Prostate gland (tissue), 2 donors: Measurements from ENCODE around the gene GMIP. TPM values are rescaled to one million over a fixed set of nuclear protein-coding genes. Genes with fewer than 3 reads are reported as not detected.
"Not testable (repeated sequence)": the region's sequence is repeated elsewhere in the genome, so short reads cannot be mapped to it uniquely, and the experiment has no call there.

Experiments used
- DNase-seq: peaks from one replicate; pipeline ENCODE4 v3.0.0-alpha.2; 2019; ENCODE audit warnings: low spot score
- H3K27ac ChIP-seq, 2 donors: fragments of 200-600 bp; sonication (generic); 2 replicates each; pipeline ENCODE4 v1.5.1; 2017 to 2019
- H3K27me3 ChIP-seq: fragments of 200-600 bp; sonication (generic); replicated peaks from 2 replicates; pipeline ENCODE4 v1.5.1; 2019; ENCODE audit not compliant: insufficient read depth
- H3K36me3 ChIP-seq, 2 donors: fragments of 200-600 bp; sonication (generic); 1 replicate in 1 of 2; 2 replicates in 1 of 2; pipeline versions ENCODE4 v1.5.1 to v1.8.1; 2017 to 2019
- H3K4me1 ChIP-seq: fragments of 200-600 bp; sonication (generic); replicated peaks from 2 replicates; pipeline ENCODE4 v1.5.1; 2019
- H3K4me3 ChIP-seq, 2 donors: fragments of 200-600 bp; sonication (generic); 2 replicates each; pipeline ENCODE4 v1.5.1; 2017 to 2019
- H3K9me3 ChIP-seq: fragments of 200-600 bp; sonication (generic); 2 replicates; pipeline ENCODE4 v1.5.1; 2017
- POLR2A ChIP-seq: fragments of 450-650 bp; IDR thresholded peaks from one replicate; pipeline ENCODE4 v1.6.1; 2016; ENCODE audit warnings: antibody characterized with exemption, mild to moderate bottlenecking
- POLR2AphosphoS5 ChIP-seq: sonication (generic); formaldehyde crosslinking; IDR thresholded peaks from one replicate; pipeline ENCODE4 v1.6.1; 2017; ENCODE audit warnings: antibody characterized with exemption
- WGBS: methylation state at CpG from one replicate; pipeline ENCODE4 v1.1.5; 2018; 5-methylcytosine and 5-hydroxymethylcytosine counted together
- intact Hi-C: fragments of 100-400 bp; cut with DNase I; formaldehyde crosslinking; loops from one replicate; pipeline ENCODE4 v1.14.2; 2022
- total RNA-seq, 2 donors: library from RNA; depleted of rRNA; stranded (reverse); fragments of >200 nt; gene quantifications; one replicate each; pipeline ENCODE4 v1.1.0, GENCODE V29; 2016
- TF ChIP-seq, protein P1 (sequence below), 4 experiments: fragments of 200-600 bp in 2 of 4; fragments of 450-650 bp in 2 of 4; sonication (generic) in 2 of 4; IDR thresholded peaks; 1 replicate in 3 of 4; 2 replicates in 1 of 4; pipeline ENCODE4 v1.5.1; 2016 to 2019; ENCODE audit warnings: antibody characterized with exemption in 4 of 4, mild to moderate bottlenecking in 2 of 4, moderate library complexity in 2 of 4

The GMIP gene
- total RNA-seq, 2 donors from 2014 or later, result 10.2 to 11.6 TPM

GRCh38 chr19:19602136-19602712 is 41.2 kb downstream of the GMIP start:
- Histone ChIP-seq H3K9me3 (no peaks in the 10 kb centered on the region), H3K4me3 (no peak overlapping the region), H3K4me1 (no peaks in the 10 kb centered on the region), H3K27ac (no peak overlapping the region), H3K27me3 (no peaks in the 10 kb centered on the region), H3K36me3 (no peaks in the 10 kb centered on the region)
- intact Hi-C loops, result no loop called here
- DNase-seq, result no peak
- TF ChIP-seq POLR2A (no peak), POLR2AphosphoS5 (no peak)
- TF ChIP-seq, protein P1, sequence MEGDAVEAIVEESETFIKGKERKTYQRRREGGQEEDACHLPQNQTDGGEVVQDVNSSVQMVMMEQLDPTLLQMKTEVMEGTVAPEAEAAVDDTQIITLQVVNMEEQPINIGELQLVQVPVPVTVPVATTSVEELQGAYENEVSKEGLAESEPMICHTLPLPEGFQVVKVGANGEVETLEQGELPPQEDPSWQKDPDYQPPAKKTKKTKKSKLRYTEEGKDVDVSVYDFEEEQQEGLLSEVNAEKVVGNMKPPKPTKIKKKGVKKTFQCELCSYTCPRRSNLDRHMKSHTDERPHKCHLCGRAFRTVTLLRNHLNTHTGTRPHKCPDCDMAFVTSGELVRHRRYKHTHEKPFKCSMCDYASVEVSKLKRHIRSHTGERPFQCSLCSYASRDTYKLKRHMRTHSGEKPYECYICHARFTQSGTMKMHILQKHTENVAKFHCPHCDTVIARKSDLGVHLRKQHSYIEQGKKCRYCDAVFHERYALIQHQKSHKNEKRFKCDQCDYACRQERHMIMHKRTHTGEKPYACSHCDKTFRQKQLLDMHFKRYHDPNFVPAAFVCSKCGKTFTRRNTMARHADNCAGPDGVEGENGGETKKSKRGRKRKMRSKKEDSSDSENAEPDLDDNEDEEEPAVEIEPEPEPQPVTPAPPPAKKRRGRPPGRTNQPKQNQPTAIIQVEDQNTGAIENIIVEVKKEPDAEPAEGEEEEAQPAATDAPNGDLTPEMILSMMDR (IDR thresholded peaks at IDR 0.05), result no peak
- WGBS, result 75% methylated on average over 9 of the region's 9 CpGs

DNA sequence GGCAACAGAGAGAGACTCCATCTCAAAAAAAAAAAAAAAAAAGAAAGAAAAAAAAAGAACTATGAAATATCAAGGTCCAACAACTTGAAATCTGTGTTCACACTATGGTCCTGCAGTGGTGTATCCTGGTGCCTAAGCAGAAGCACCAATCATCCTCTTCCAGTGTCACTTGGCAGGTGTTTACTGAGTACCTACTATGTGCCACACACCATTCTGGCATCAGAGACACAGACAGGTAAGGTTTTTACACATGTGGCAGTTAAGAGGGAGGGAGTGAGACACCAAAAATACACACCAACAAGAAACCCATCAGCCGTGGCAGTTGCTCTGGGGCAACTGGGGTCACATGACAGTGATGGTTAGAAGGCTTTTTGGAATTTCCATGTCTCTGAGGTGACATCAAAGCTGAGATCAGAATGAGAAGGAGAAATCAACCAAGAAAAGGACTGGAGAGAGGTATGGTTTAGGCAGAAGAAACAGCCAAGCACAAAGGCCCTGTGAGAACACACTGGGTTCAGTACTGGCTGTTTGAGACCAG is 42.6 kb downstream of the GMIP start:
- Histone ChIP-seq H3K36me3 (no peaks in the 10 kb centered on the region), H3K27ac (no peak overlapping the region), H3K9me3 (no peaks in the 10 kb centered on the region), H3K4me1 (no peaks in the 10 kb centered on the region), H3K27me3 (no peaks in the 10 kb centered on the region), H3K4me3 (no peak overlapping the region)
- intact Hi-C loops, result no loop called here
- no peak for DNase-seq
- no peak for TF ChIP-seq POLR2AphosphoS5
- TF ChIP-seq, protein P1 (IDR thresholded peaks at IDR 0.05), result no peak
- WGBS, result 89% methylated on average over 1 of the region's 1 CpG

GRCh38 chr19:19598728-19599451 is 44.6 kb downstream of the GMIP start:
- WGBS, result 91% methylated on average over 20 of the region's 20 CpGs
- DNase-seq, H3K27ac ChIP-seq, H3K36me3 ChIP-seq, H3K4me1 ChIP-seq, intact Hi-C loops, H3K4me3 ChIP-seq, H3K9me3 ChIP-seq, H3K27me3 ChIP-seq: not testable (repeated sequence)

DNA sequence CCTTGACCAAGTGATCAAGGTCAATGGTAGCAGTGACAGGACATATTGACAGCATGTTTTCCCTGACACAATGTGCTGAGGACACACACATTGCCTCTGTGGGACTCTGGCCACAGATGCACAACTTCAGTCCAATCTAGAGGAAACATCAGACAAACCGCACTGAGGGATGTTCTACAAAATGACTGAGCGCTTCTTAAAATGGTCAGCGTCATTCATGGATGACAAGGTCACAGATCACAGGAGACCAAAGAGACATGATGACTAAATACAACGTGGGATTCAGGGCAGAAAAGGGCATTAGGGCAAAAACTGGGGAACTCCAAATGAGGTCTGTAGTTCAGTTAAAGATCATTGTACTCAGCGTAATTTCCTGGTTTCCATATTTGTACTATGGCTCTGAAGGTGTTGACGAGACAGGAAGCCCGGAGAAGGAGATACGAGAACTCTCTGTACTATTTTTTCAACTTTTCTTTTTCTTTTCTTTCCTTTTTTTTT is 45.6 kb downstream of the GMIP start:
- Histone ChIP-seq H3K27me3 (no peaks in the 10 kb centered on the region), H3K4me1 (no peaks in the 10 kb centered on the region), H3K9me3 (no peaks in the 10 kb centered on the region), H3K4me3 (no peak overlapping the region), H3K27ac (no peak overlapping the region), H3K36me3 (no peaks in the 10 kb centered on the region)
- intact Hi-C loops, result no loop called here
- no peak for TF ChIP-seq POLR2AphosphoS5
- TF ChIP-seq, protein P1 (IDR thresholded peaks at IDR 0.05), result no peak
- TF ChIP-seq POLR2A, result no peak
- WGBS, result 88% methylated on average over 8 of the region's 8 CpGs
- no peak for DNase-seq

DNA sequence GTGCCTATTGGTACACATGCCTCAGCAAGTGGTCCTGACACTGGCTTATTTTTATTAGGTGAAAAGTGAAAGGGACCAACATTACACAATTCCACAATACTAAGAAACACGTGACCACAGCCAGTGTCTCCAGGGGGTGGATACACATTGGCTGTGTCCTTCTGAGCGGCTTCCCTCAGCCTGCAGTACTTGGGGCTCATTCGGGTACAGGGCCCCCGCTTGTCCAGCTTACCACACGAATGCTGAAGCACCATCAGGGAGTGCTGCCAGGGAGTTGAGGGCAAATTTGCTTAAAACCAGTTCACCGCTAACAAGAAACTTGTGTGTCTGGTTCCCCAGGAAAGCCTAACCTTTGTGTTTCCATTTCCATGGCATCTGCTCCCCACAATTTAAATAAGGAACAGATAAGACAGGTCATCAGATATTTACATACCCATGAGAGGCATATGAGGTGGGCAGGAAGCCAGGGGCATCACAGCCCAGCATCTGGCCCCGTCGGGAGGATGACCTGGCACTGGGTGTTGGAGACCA is 48.2 kb downstream of the GMIP start:
- 28% methylated on average over 8 of the region's 8 CpGs for WGBS
- DNase-seq, result peak; percentile 26
- Histone ChIP-seq H3K27me3 (no peaks in the 10 kb centered on the region), H3K4me3 (no peak overlapping the region), H3K36me3 (no peaks in the 10 kb centered on the region), H3K27ac (peak overlapping the region in 1 of 2 donors; percentile 34), H3K4me1 (peaks cover 3% of the 10 kb centered on the region), H3K9me3 (no peaks in the 10 kb centered on the region)
- TF ChIP-seq POLR2AphosphoS5 (peak; percentile 21), POLR2A (no peak)
- TF ChIP-seq, protein P1 (IDR thresholded peaks at IDR 0.05), result no peak
- intact Hi-C loops, result no loop called here
